ENCODE data around the gene UQCC2.
A peak's percentile ranks its signal among the peaks of the same experiment; 100 is the strongest.

Gene UQCC2

GRCh38 chr6:33676416-33677142, 34.9 kb downstream of the UQCC2 start:
- no peak for DNase-seq (ENCODE audit: low spot score)

GRCh38 chr6:33675968-33676367, 35.5 kb downstream of the UQCC2 start:
- DNase-seq (ENCODE audit: low spot score) = no peak

GRCh38 chr6:33673851-33674250, 37.6 kb downstream of the UQCC2 start:
- DNase-seq (ENCODE audit: low spot score) = no peak

GRCh38 chr6:33672808-33673207, 38.7 kb downstream of the UQCC2 start:
- peak; percentile 36 for DNase-seq (ENCODE audit: low spot score)

GRCh38 chr6:33671744-33672072, 39.8 kb downstream of the UQCC2 start:
- DNase-seq (ENCODE audit: low spot score) = no peak

- DNase-seq (ENCODE audit: low spot score) = no peak
Observed at GRCh38 chr6:33670971-33671743, 40.3 kb downstream of the UQCC2 start.

GRCh38 chr6:33670086-33670660, 41.3 kb downstream of the UQCC2 start:
- DNase-seq (ENCODE audit: low spot score) = no peak

- DNase-seq (ENCODE audit: low spot score) = no peak
Observed at GRCh38 chr6:33668914-33669313, 42.6 kb downstream of the UQCC2 start.

GRCh38 chr6:33668328-33668727, 43.2 kb downstream of the UQCC2 start:
- no peak for DNase-seq (ENCODE audit: low spot score)

GRCh38 chr6:33667776-33668175, 43.7 kb downstream of the UQCC2 start:
- DNase-seq (ENCODE audit: low spot score) = no peak

GRCh38 chr6:33667072-33667471, 44.4 kb downstream of the UQCC2 start:
- DNase-seq (ENCODE audit: low spot score) = no peak

- DNase-seq (ENCODE audit: low spot score) = no peak
Observed at GRCh38 chr6:33665957-33666356, 45.5 kb downstream of the UQCC2 start.

GRCh38 chr6:33664506-33665057, 46.9 kb downstream of the UQCC2 start:
- no peak for DNase-seq (ENCODE audit: low spot score)

GRCh38 chr6:33663727-33664449, 47.6 kb downstream of the UQCC2 start:
- no peak for DNase-seq (ENCODE audit: low spot score)

- DNase-seq (ENCODE audit: low spot score) = no peak
Observed at GRCh38 chr6:33663028-33663427, 48.5 kb downstream of the UQCC2 start.

GRCh38 chr6:33662318-33662717, 49.2 kb downstream of the UQCC2 start:
- no peak for DNase-seq (ENCODE audit: low spot score)

GRCh38 chr6:33661106-33661838, 50.2 kb downstream of the UQCC2 start:
- no peak for DNase-seq (ENCODE audit: low spot score)

GRCh38 chr6:33659986-33660385, 51.5 kb downstream of the UQCC2 start:
- no peak for DNase-seq (ENCODE audit: low spot score)

- DNase-seq (ENCODE audit: low spot score) = no peak
Observed at GRCh38 chr6:33658982-33659689, 52.4 kb downstream of the UQCC2 start.

- no peak for DNase-seq (ENCODE audit: low spot score)
Observed at GRCh38 chr6:33656844-33657243, 54.7 kb downstream of the UQCC2 start.
